ENCODE data around the gene CDC42BPG.

CDC42BPG gene

GRCh38 chr11:64877390-64878222 is 33.2 kb upstream of the CDC42BPG start:
- no peak for DNase-seq
- Mint-ChIP-seq H3K36me3 (ENCODE audit: low read depth) (peaks cover 17% of the 10 kb centered on the region), H3K27ac (no peak overlapping the region), H3K27me3 (ENCODE audit: low read depth, poor library complexity) (peaks cover 14% of the 10 kb centered on the region), H3K4me3 (peak overlapping the region; percentile 94), H3K4me1 (peaks cover 73% of the 10 kb centered on the region), H3K9me3 (no peaks in the 10 kb centered on the region)
- TF ChIP-seq, protein P1, sequence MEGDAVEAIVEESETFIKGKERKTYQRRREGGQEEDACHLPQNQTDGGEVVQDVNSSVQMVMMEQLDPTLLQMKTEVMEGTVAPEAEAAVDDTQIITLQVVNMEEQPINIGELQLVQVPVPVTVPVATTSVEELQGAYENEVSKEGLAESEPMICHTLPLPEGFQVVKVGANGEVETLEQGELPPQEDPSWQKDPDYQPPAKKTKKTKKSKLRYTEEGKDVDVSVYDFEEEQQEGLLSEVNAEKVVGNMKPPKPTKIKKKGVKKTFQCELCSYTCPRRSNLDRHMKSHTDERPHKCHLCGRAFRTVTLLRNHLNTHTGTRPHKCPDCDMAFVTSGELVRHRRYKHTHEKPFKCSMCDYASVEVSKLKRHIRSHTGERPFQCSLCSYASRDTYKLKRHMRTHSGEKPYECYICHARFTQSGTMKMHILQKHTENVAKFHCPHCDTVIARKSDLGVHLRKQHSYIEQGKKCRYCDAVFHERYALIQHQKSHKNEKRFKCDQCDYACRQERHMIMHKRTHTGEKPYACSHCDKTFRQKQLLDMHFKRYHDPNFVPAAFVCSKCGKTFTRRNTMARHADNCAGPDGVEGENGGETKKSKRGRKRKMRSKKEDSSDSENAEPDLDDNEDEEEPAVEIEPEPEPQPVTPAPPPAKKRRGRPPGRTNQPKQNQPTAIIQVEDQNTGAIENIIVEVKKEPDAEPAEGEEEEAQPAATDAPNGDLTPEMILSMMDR (IDR thresholded peaks at IDR 0.05), result no peak

DNA sequence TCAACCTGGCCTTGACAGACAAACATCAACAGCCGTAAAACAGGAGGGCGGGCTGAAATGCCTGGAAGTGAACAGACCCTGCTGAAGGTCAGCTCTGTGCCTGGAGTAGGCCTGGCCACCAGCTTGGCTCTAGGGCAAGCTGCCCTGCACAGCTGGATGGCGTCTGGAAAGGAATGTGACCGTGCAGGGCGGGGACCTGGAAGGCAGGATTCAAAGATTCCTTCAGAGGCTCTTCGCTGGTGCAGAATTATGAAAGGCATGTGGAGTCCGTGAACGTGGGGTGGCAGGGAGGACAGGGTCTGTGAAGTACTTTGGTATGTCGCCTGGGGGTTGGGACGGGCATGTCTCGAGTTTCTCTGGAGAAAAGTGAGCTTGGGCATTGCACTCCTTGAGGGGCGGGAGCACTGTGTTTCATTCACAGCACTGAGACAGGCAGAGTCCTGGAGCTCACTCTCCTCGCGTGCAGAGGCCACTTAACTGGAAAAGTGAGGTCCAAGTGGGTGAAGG is 32.4 kb upstream of the CDC42BPG start:
- Mint-ChIP-seq H3K36me3 (ENCODE audit: low read depth) (peaks cover 19% of the 10 kb centered on the region), H3K4me3 (peak overlapping the region; percentile 94), H3K27me3 (ENCODE audit: low read depth, poor library complexity) (peaks cover 14% of the 10 kb centered on the region), H3K4me1 (peaks cover 77% of the 10 kb centered on the region), H3K27ac (no peak overlapping the region), H3K9me3 (no peaks in the 10 kb centered on the region)
- TF ChIP-seq, protein P1 (IDR thresholded peaks at IDR 0.05), result no peak
- peak; percentile 56 for DNase-seq

GRCh38 chr11:64876229-64876750 is 31.8 kb upstream of the CDC42BPG start:
- H3K4me3 Mint-ChIP-seq, result peak overlapping the region; percentile 94
- no peak for DNase-seq
- peaks cover 14% of the 10 kb centered on the region for H3K27me3 Mint-ChIP-seq (ENCODE audit: low read depth, poor library complexity)
- no peaks in the 10 kb centered on the region for H3K9me3 Mint-ChIP-seq
- peaks cover 19% of the 10 kb centered on the region for H3K36me3 Mint-ChIP-seq (ENCODE audit: low read depth)
- peaks cover 80% of the 10 kb centered on the region for H3K4me1 Mint-ChIP-seq
- TF ChIP-seq, protein P1 (IDR thresholded peaks at IDR 0.05), result no peak
- H3K27ac Mint-ChIP-seq, result no peak overlapping the region

GRCh38 chr11:64875369-64876228 is 31.1 kb upstream of the CDC42BPG start:
- Mint-ChIP-seq H3K27ac (no peak overlapping the region), H3K4me3 (peak overlapping the region; percentile 94), H3K27me3 (ENCODE audit: low read depth, poor library complexity) (peaks cover 11% of the 10 kb centered on the region), H3K36me3 (ENCODE audit: low read depth) (peaks cover 19% of the 10 kb centered on the region), H3K9me3 (no peaks in the 10 kb centered on the region), H3K4me1 (peaks cover 80% of the 10 kb centered on the region)
- DNase-seq, result no peak
- TF ChIP-seq, protein P1 (IDR thresholded peaks at IDR 0.05), result no peak

- H3K27ac Mint-ChIP-seq, result peak overlapping the region; percentile 74
- DNase-seq, result no peak
- H3K9me3 Mint-ChIP-seq, result no peaks in the 10 kb centered on the region
- TF ChIP-seq, protein P1 (IDR thresholded peaks at IDR 0.05), result no peak
- peaks cover 19% of the 10 kb centered on the region for H3K36me3 Mint-ChIP-seq (ENCODE audit: low read depth)
- H3K4me1 Mint-ChIP-seq, result peaks cover 80% of the 10 kb centered on the region
- H3K4me3 Mint-ChIP-seq, result peak overlapping the region; percentile 94
- H3K27me3 Mint-ChIP-seq (ENCODE audit: low read depth, poor library complexity), result peaks cover 9% of the 10 kb centered on the region
Measured at GRCh38 chr11:64874308-64875240, 30.1 kb upstream of the CDC42BPG start.

All from nephron progenitor cell (in vitro differentiated cells).